Endothelial cell of umbilical vein (primary cell): Measurements from ENCODE around the gene PTGS2. TPM values are rescaled to one million over a fixed set of nuclear protein-coding genes. Genes with fewer than 3 reads are reported as not detected.
A peak's percentile ranks its signal among the peaks of the same experiment; 100 is the strongest.
"Not testable (repeated sequence)": the region's sequence is repeated elsewhere in the genome, so short reads cannot be mapped to it uniquely, and the experiment has no call there.

Experiments
- BruUV-seq: library from RNA; stranded (reverse); fragments of 400-500 nt; replicated peaks from 2 replicates; lab custom pipeline; 2021; lab: Mats Ljungman, UMichigan
- CTCF ChIA-PET: fragments of 300-600, 350-600 bp; sonication (Branson Sonifier 250); formaldehyde crosslinking; loops from one replicate; lab custom pipeline; 2021; ENCODE audit warnings: antibody characterized with exemption, inconsistent platforms; lab: Charles Lee
- POLR2A ChIA-PET: fragments of 300-600, 350-600 bp; sonication (Branson Sonifier 250); formaldehyde crosslinking; loops from one replicate; lab custom pipeline; 2021; ENCODE audit warnings: antibody characterized with exemption, inconsistent platforms; lab: Charles Lee
- DNase-seq: peaks from one replicate; pipeline ENCODE4 v3.0.0-alpha.2; 2011; ENCODE audit warnings: low read depth, low spot score
- FAIRE-seq: peaks from 2 replicates; lab custom pipeline; 2011; peaks lifted over from hg19 to GRCh38; lab: Jason Lieb, UNC
- H2AFZ ChIP-seq: 2 replicates; pipeline ENCODE4 v1.6.0; 2012; ENCODE audit warnings: low read depth, low read length, control low read depth, inconsistent platforms
- H3K27ac ChIP-seq: 2 replicates; pipeline ENCODE4 v1.5.1; 2011; ENCODE audit warnings: low read depth, mild to moderate bottlenecking, control low read depth, low read length, moderate library complexity; ENCODE audit not compliant: insufficient read depth
- H3K27me3 ChIP-seq, 2 experiments: 2 replicates each; pipeline versions ENCODE4 v1.6.0 to v1.6.1; 2011; ENCODE audit warnings: low read length in 2 of 2, mixed read lengths in 1 of 2; ENCODE audit not compliant: control insufficient read depth in 2 of 2, insufficient read depth in 2 of 2
- H3K36me3 ChIP-seq, 2 experiments: 2 replicates in 1 of 2; 3 replicates in 1 of 2; pipeline ENCODE4 v1.5.1; 2011; ENCODE audit warnings: low read length in 2 of 2, mild to moderate bottlenecking in 1 of 2, moderate library complexity in 1 of 2; ENCODE audit not compliant: control insufficient read depth in 2 of 2, insufficient read depth in 2 of 2; ENCODE audit errors: extremely low read depth in 1 of 2
- H3K4me1 ChIP-seq: 3 replicates; pipeline ENCODE4 v1.5.1; 2011; ENCODE audit warnings: mild to moderate bottlenecking, low read length; ENCODE audit not compliant: control insufficient read depth, insufficient read depth; ENCODE audit errors: extremely low read depth
- H3K4me2 ChIP-seq: 2 replicates; pipeline ENCODE4 v1.6.1; 2011; ENCODE audit warnings: low read length, control low read depth, mixed read lengths; ENCODE audit not compliant: insufficient read depth
- H3K4me3 ChIP-seq, 3 experiments: fragments of 200-600 bp in 1 of 3; sonication (generic), shearing (Covaris generic) in 1 of 3; replicated peaks in 1 of 3; 2 replicates each; pipeline ENCODE4 v1.5.1; 2011 to 2016; ENCODE audit warnings: control low read depth in 3 of 3, low read length in 3 of 3, mild to moderate bottlenecking in 2 of 3, inconsistent platforms in 1 of 3, low read depth in 1 of 3, moderate library complexity in 1 of 3; ENCODE audit not compliant: insufficient read depth in 1 of 3
- H3K79me2 ChIP-seq: 2 replicates; pipeline ENCODE4 v1.6.0; 2012; ENCODE audit warnings: low read length, inconsistent platforms; ENCODE audit not compliant: control insufficient read depth, insufficient read depth
- H3K9ac ChIP-seq: replicated peaks from 2 replicates; pipeline ENCODE3; 2011; ENCODE audit warnings: low read length, control low read depth; ENCODE audit not compliant: insufficient read depth; ENCODE audit errors: extremely low read depth
- H3K9me1 ChIP-seq: replicated peaks from 3 replicates; pipeline ENCODE4 v1.6.0; 2011; ENCODE audit warnings: mild to moderate bottlenecking, low read length; ENCODE audit not compliant: control insufficient read depth, insufficient read depth; ENCODE audit errors: extremely low read depth
- H3K9me3 ChIP-seq: replicated peaks from 2 replicates; pipeline ENCODE4 v1.5.1; 2012; ENCODE audit warnings: low read length, inconsistent platforms; ENCODE audit not compliant: control insufficient read depth, insufficient read depth
- H4K20me1 ChIP-seq: replicated peaks from 2 replicates; pipeline ENCODE3; 2011; ENCODE audit warnings: mild to moderate bottlenecking, low read length; ENCODE audit not compliant: control insufficient read depth, insufficient read depth; ENCODE audit errors: extremely low read depth
- FOS ChIP-seq: IDR thresholded peaks from 2 replicates; pipeline ENCODE4 v1.6.1; 2011; ENCODE audit warnings: mild to moderate bottlenecking, low read length, moderate library complexity, borderline replicate concordance; ENCODE audit not compliant: insufficient read depth
- JUN ChIP-seq: IDR thresholded peaks from 2 replicates; pipeline ENCODE4 v1.6.1; 2011; ENCODE audit warnings: borderline replicate concordance, low read depth; ENCODE audit not compliant: insufficient read length, insufficient read depth
- dilution Hi-C: fragments of 300-500 bp; cut with MboI; formaldehyde crosslinking; loops from one replicate; pipeline ENCODE4 v1.15.0; 2019; ENCODE audit warnings: low sequenced_read_pairs; ENCODE audit not compliant: extremely low pct_ligation_motif_present
- intact Hi-C: fragments of 100-400 bp; cut with micrococcal nuclease; formaldehyde crosslinking; loops from one replicate; pipeline ENCODE4 v1.10.0; 2022
- polyA plus RNA-seq, 4 experiments: library from polyadenylated mRNA; depleted of rRNA in 3 of 4; stranded (reverse) in 3 of 4; unstranded in 1 of 4; fragments of >200 nt; gene quantifications; 2 replicates each; pipeline versions ENCODE4 v1.2.1 to v1.2.3, GENCODE V29; 2011 to 2012; ENCODE audit warnings: missing spikeins in 1 of 4
- total RNA-seq: library from RNA; stranded (reverse); gene quantifications from 2 replicates; pipeline ENCODE4 v1.2.3, GENCODE V29; 2021

PTGS2 gene
- total and polyA plus RNA-seq, 2 donors (not counting 3 experiments of a cell fraction or from before 2014, with no cell fraction given): 21.6 to 84.6 TPM

GRCh38 chr1:186643614-186644013, 36.6 kb downstream of the PTGS2 start:
- ChIA-PET POLR2A (no interaction called here), CTCF (interaction anchor here (1.1 kb wide), 1 partner anchor 16 kb away, joined by 5 read pairs; no protein-coding TSS in a partner anchor)
- H2AFZ ChIP-seq: no peak overlapping the region
- no peak overlapping the region for H3K4me2 ChIP-seq
- no peaks in the 10 kb centered on the region for H3K9me1 ChIP-seq
- BruUV-seq: no TSS peak
- FAIRE-seq (no peak), DNase-seq (no peak)
- no peaks in the 10 kb centered on the region for H4K20me1 ChIP-seq
- no peak overlapping the region for H3K4me3 ChIP-seq
- H3K27me3 ChIP-seq: no peaks in the 10 kb centered on the region
- no peaks in the 10 kb centered on the region for H3K36me3 ChIP-seq
- no peaks in the 10 kb centered on the region for H3K79me2 ChIP-seq
- dilution Hi-C loops: no loop called here
- no peaks in the 10 kb centered on the region for H3K4me1 ChIP-seq
- H3K9ac ChIP-seq: no peak overlapping the region
- no peak for TF ChIP-seq JUN
- peak; percentile 38 for TF ChIP-seq FOS
- H3K27ac ChIP-seq: no peak overlapping the region
- no peaks in the 10 kb centered on the region for H3K9me3 ChIP-seq
- intact Hi-C loops: no loop called here

- H3K36me3 ChIP-seq, H3K79me2 ChIP-seq, H3K4me3 ChIP-seq, BruUV-seq, H3K9me3 ChIP-seq, H3K4me2 ChIP-seq, DNase-seq, H2AFZ ChIP-seq, POLR2A ChIA-PET, FAIRE-seq, H3K27ac ChIP-seq, intact Hi-C loops, H3K4me1 ChIP-seq, H4K20me1 ChIP-seq, dilution Hi-C loops, CTCF ChIA-PET, H3K9ac ChIP-seq, H3K9me1 ChIP-seq, H3K27me3 ChIP-seq: not testable (repeated sequence)
Measured at GRCh38 chr1:186637567-186637966, 42.7 kb downstream of the PTGS2 start.
